ENCODE measurements around the gene GMDS. TPM values are rescaled to one million over a fixed set of nuclear protein-coding genes. Genes with fewer than 3 reads are reported as not detected.

GMDS gene
- total and polyA plus RNA-seq, 2 donors (not counting 1 experiment from before 2014, with no cell fraction given), result 12.7 to 34.5 TPM

DNA sequence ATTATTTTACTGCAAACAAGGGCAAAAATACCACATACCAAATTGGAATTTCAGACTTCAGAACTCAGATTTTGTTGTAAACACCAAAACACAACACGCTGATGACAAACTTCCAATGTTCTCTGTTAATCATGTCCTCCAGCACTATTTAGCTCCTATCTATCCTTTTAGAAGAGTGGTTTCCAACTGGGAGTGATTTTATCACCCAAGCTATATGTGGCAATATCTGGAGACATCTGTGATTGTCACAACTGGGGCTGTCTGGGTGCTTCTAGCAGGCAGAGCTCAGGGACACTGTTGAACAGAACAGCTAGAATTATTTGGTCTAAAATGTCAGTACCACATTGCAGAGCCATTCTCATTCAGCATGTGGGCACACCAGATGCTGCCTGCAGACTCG lies 391.1 kb downstream of the GMDS start:
- Histone ChIP-seq H3K4me1 (ENCODE audit: control insufficient read depth, extremely low read depth, insufficient read depth, low read length) (no peaks in the 10 kb centered on the region), H2AFZ (ENCODE audit: low read length) (no peak overlapping the region), H3K27ac (ENCODE audit: insufficient read depth, low read length) (no peak overlapping the region), H3K79me2 (ENCODE audit: control insufficient read depth, insufficient read depth, low read length) (no peaks in the 10 kb centered on the region), H3K4me2 (ENCODE audit: extremely low read depth, insufficient read depth, low read length) (no peak overlapping the region), H3K9me3 (ENCODE audit: control insufficient read depth, insufficient read depth, low read depth, low read length) (no peaks in the 10 kb centered on the region), H3K36me3 (ENCODE audit: control insufficient read depth, insufficient read depth, low read length) (no peaks in the 10 kb centered on the region), H3K4me3 (replicated peaks in 1 of 4; ENCODE audit: control extremely low read depth in 1 of 4, insufficient read depth in 1 of 4, low read depth in 3 of 4, low read length in 4 of 4) (no peak overlapping the region), H3K9ac (ENCODE audit: insufficient read depth, low read length) (no peak overlapping the region), H4K20me1 (ENCODE audit: control insufficient read depth, extremely low read depth, insufficient read depth, low read length) (no peaks in the 10 kb centered on the region), H3K27me3 (ENCODE audit: control insufficient read depth, insufficient read depth, low read length) (no peaks in the 10 kb centered on the region)
- DNase-seq (ENCODE audit: low read depth in 2 of 2), result no peak
- no peak for TF ChIP-seq EZH2 (IDR thresholded peaks at IDR 0.05; ENCODE audit: low read length, missing control alignments)
- TF ChIP-seq, protein P1, sequence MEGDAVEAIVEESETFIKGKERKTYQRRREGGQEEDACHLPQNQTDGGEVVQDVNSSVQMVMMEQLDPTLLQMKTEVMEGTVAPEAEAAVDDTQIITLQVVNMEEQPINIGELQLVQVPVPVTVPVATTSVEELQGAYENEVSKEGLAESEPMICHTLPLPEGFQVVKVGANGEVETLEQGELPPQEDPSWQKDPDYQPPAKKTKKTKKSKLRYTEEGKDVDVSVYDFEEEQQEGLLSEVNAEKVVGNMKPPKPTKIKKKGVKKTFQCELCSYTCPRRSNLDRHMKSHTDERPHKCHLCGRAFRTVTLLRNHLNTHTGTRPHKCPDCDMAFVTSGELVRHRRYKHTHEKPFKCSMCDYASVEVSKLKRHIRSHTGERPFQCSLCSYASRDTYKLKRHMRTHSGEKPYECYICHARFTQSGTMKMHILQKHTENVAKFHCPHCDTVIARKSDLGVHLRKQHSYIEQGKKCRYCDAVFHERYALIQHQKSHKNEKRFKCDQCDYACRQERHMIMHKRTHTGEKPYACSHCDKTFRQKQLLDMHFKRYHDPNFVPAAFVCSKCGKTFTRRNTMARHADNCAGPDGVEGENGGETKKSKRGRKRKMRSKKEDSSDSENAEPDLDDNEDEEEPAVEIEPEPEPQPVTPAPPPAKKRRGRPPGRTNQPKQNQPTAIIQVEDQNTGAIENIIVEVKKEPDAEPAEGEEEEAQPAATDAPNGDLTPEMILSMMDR (conservative IDR thresholded peaks at IDR 0.05 in 1 of 2, IDR thresholded peaks at IDR 0.05 in 1 of 2; ENCODE audit: low read depth in 1 of 2, low read length in 2 of 2), result no peak

DNA sequence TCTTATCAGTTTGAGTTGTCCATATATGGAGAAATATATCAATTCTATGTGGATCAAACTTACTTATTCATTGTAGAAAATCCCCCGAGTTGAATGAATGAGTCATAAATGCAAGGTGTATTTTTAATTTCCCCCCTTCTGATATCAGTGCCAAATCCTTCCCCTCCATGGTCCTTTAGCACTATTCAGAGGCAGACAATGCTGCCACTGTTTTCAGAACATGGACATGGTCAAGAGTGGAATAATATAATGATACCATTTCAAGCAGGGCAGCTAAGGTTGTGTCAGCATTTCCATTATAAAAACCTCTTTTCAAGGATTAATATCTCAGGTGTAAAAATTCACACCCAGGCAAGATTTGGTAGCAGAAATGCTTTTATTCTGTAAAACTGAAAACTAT lies 391.6 kb downstream of the GMDS start:
- Histone ChIP-seq H2AFZ (ENCODE audit: low read length) (no peak overlapping the region), H3K9ac (ENCODE audit: insufficient read depth, low read length) (no peak overlapping the region), H3K27me3 (ENCODE audit: control insufficient read depth, insufficient read depth, low read length) (no peaks in the 10 kb centered on the region), H3K4me3 (replicated peaks in 1 of 4; ENCODE audit: control extremely low read depth in 1 of 4, insufficient read depth in 1 of 4, low read depth in 3 of 4, low read length in 4 of 4) (no peak overlapping the region), H3K79me2 (ENCODE audit: control insufficient read depth, insufficient read depth, low read length) (no peaks in the 10 kb centered on the region), H3K4me1 (ENCODE audit: control insufficient read depth, extremely low read depth, insufficient read depth, low read length) (no peaks in the 10 kb centered on the region), H3K27ac (ENCODE audit: insufficient read depth, low read length) (no peak overlapping the region), H3K36me3 (ENCODE audit: control insufficient read depth, insufficient read depth, low read length) (no peaks in the 10 kb centered on the region), H3K4me2 (ENCODE audit: extremely low read depth, insufficient read depth, low read length) (no peak overlapping the region), H3K9me3 (ENCODE audit: control insufficient read depth, insufficient read depth, low read depth, low read length) (no peaks in the 10 kb centered on the region), H4K20me1 (ENCODE audit: control insufficient read depth, extremely low read depth, insufficient read depth, low read length) (no peaks in the 10 kb centered on the region)
- no peak for TF ChIP-seq EZH2 (IDR thresholded peaks at IDR 0.05; ENCODE audit: low read length, missing control alignments)
- no peak for DNase-seq (ENCODE audit: low read depth in 2 of 2)

DNA sequence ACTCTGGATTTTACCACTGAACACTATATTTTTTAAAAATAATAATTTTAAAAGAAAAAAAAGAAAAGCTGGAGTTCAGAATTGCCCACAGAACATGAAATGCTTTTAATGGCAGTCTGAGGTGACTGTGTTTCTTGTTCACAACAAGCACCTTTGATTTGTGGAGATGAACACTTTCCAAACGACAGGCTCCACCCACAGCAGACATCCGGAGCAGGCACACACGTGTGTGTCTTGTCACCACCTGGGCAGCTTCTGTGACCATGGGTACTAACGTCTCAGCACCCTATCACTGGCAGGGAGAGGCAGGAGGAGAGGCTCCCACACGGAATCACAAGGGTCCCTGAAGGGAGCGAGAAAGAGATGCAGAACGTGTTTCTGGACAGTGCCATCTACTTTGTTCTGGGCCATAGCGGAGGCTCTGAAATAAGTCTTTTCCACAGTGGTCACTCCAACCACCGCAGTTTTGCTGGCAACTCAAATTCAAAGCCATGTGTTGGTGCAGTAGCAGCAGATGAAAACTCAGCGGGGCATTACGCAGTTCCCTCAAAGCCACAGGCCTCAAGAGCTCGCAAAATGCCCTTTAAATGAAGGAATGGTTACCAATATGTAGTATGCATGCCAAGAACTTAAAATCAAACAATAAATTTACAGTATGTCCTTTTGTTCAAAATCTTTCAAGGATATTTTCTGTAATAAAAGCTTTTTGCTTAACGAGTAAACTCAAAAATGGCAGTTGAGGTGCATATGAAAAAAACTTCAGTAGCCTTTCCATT lies 393.5 kb downstream of the GMDS start:
- no peaks in the 10 kb centered on the region for H3K36me3 ChIP-seq (ENCODE audit: control insufficient read depth, insufficient read depth, low read length)
- H3K79me2 ChIP-seq (ENCODE audit: control insufficient read depth, insufficient read depth, low read length), result no peaks in the 10 kb centered on the region
- H3K4me3 ChIP-seq (replicated peaks in 1 of 4; ENCODE audit: control extremely low read depth in 1 of 4, insufficient read depth in 1 of 4, low read depth in 3 of 4, low read length in 4 of 4), result no peak overlapping the region
- H3K27ac ChIP-seq (ENCODE audit: insufficient read depth, low read length), result no peak overlapping the region
- H3K9ac ChIP-seq (ENCODE audit: insufficient read depth, low read length), result no peak overlapping the region
- no peak overlapping the region for H3K4me2 ChIP-seq (ENCODE audit: extremely low read depth, insufficient read depth, low read length)
- H2AFZ ChIP-seq (ENCODE audit: low read length), result no peak overlapping the region
- no peaks in the 10 kb centered on the region for H3K4me1 ChIP-seq (ENCODE audit: control insufficient read depth, extremely low read depth, insufficient read depth, low read length)
- H3K9me3 ChIP-seq (ENCODE audit: control insufficient read depth, insufficient read depth, low read depth, low read length), result no peaks in the 10 kb centered on the region
- no peak for DNase-seq (ENCODE audit: low read depth in 2 of 2)
- TF ChIP-seq, protein P1 (conservative IDR thresholded peaks at IDR 0.05 in 1 of 2, IDR thresholded peaks at IDR 0.05 in 1 of 2; ENCODE audit: low read depth in 1 of 2, low read length in 2 of 2), result no peak
- TF ChIP-seq EZH2 (IDR thresholded peaks at IDR 0.05; ENCODE audit: low read length, missing control alignments), result no peak
- H3K27me3 ChIP-seq (ENCODE audit: control insufficient read depth, insufficient read depth, low read length), result no peaks in the 10 kb centered on the region
- no peaks in the 10 kb centered on the region for H4K20me1 ChIP-seq (ENCODE audit: control insufficient read depth, extremely low read depth, insufficient read depth, low read length)

Data from fibroblast of lung (primary cell).